B cell (primary cell): ENCODE measurements around the gene MXRA8. TPM values are rescaled to one million over a fixed set of nuclear protein-coding genes. Genes with fewer than 3 reads are reported as not detected.

Experiments
- ATAC-seq: fragments of 200-7000 bp; cut with Tn5 transposase; one replicate; pipeline ENCODE4 v1.10.0; 2021; ENCODE audit warnings: low read depth, mild to moderate bottlenecking, moderate number of reproducible peaks, moderate library complexity
- CTCF ChIA-PET: fragments of 350-600 bp; sonication (Branson Sonifier 250); formaldehyde crosslinking; loops from one replicate; lab custom pipeline; 2021; ENCODE audit warnings: antibody characterized with exemption, inconsistent platforms; lab: Charles Lee
- POLR2A ChIA-PET: fragments of 350-600 bp; sonication (Branson Sonifier 250); formaldehyde crosslinking; loops from one replicate; lab custom pipeline; 2021; ENCODE audit warnings: antibody characterized with exemption; lab: Charles Lee
- DNase-seq: peaks from one replicate; pipeline ENCODE4 v3.0.0; 2013
- H2AFZ ChIP-seq: 2 replicates; pipeline ENCODE4 v1.6.1; 2012; ENCODE audit warnings: mild to moderate bottlenecking, low read depth, low read length; ENCODE audit not compliant: insufficient read depth, poor library complexity, severe bottlenecking
- H3K27ac ChIP-seq, 2 donors: 1 replicate in 1 of 2; 2 replicates in 1 of 2; pipeline ENCODE4 v1.5.1; 2012 to 2013; ENCODE audit warnings: low read length in 2 of 2, mild to moderate bottlenecking in 2 of 2, moderate library complexity in 1 of 2
- H3K27me3 ChIP-seq, 4 experiments: fragments of 200-600 bp in 1 of 4; sonication (generic) in 1 of 4; replicated peaks in 1 of 4; 1 replicate in 2 of 4; 2 replicates in 2 of 4; pipeline versions ENCODE4 v1.6.1 to v1.7.0; 2013 to 2016; ENCODE audit warnings: low read length in 3 of 4, mild to moderate bottlenecking in 2 of 4, mixed read lengths in 1 of 4, moderate library complexity in 1 of 4; ENCODE audit not compliant: insufficient read depth in 4 of 4, control insufficient read depth in 3 of 4; ENCODE audit errors: control extremely low read depth in 1 of 4
- H3K36me3 ChIP-seq, 2 experiments: replicated peaks in 1 of 2; 1 replicate in 1 of 2; 2 replicates in 1 of 2; pipeline versions ENCODE4 v1.6.1 to v1.7.1; 2013; ENCODE audit warnings: low read length in 1 of 2; ENCODE audit not compliant: insufficient read depth in 2 of 2, control insufficient read depth in 1 of 2; ENCODE audit errors: control extremely low read depth in 1 of 2, extremely low read depth in 1 of 2
- H3K4me1 ChIP-seq, 2 donors: fragments of 200-600 bp in 1 of 2; sonication (generic) in 1 of 2; 1 replicate in 1 of 2; 2 replicates in 1 of 2; pipeline versions ENCODE4 v1.5.1 to v1.6.1; 2013 to 2017; ENCODE audit warnings: low read length in 2 of 2; ENCODE audit not compliant: control insufficient read depth in 2 of 2, insufficient read depth in 2 of 2
- H3K4me2 ChIP-seq: replicated peaks from 2 replicates; pipeline ENCODE3; 2012; ENCODE audit warnings: mild to moderate bottlenecking, low read depth, low read length; ENCODE audit not compliant: poor library complexity, severe bottlenecking
- H3K4me3 ChIP-seq, 5 experiments: fragments of 200-600 bp in 1 of 5; sonication (generic) in 1 of 5; 1 replicate in 3 of 5; 2 replicates in 2 of 5; pipeline versions ENCODE4 v1.5.1 to v1.7.0; 2011 to 2016; ENCODE audit warnings: low read length in 4 of 5, mild to moderate bottlenecking in 4 of 5, low read depth in 2 of 5, control low read depth in 1 of 5, moderate library complexity in 1 of 5; ENCODE audit not compliant: insufficient read depth in 1 of 5; ENCODE audit errors: control extremely low read depth in 1 of 5, extremely low read depth in 1 of 5
- H3K79me2 ChIP-seq: fragments of 200-600 bp; sonication (generic); one replicate; pipeline ENCODE4 v1.6.0; 2016; ENCODE audit warnings: low read length; ENCODE audit not compliant: control insufficient read depth, insufficient read depth
- H3K9ac ChIP-seq: fragments of 200-600 bp; sonication (generic); 2 replicates; pipeline ENCODE4 v1.6.1; 2017; ENCODE audit warnings: mild to moderate bottlenecking, low read length, moderate library complexity
- H3K9me3 ChIP-seq, 3 donors: one replicate each; pipeline versions ENCODE4 v1.6.1 to v1.7.1; 2013; ENCODE audit warnings: low read length in 2 of 3; ENCODE audit not compliant: control insufficient read depth in 2 of 3, insufficient read depth in 1 of 3; ENCODE audit errors: control extremely low read depth in 1 of 3
- H4K20me1 ChIP-seq: 2 replicates; pipeline ENCODE4 v1.6.0; 2012; ENCODE audit warnings: mild to moderate bottlenecking, low read length; ENCODE audit not compliant: insufficient read depth, control insufficient read depth, poor library complexity, severe bottlenecking
- H3K27ac Mint-ChIP-seq: one replicate; pipeline ENCODE4 v1.8.0; 2021; ENCODE audit warnings: mixed read lengths
- H3K27me3 Mint-ChIP-seq: one replicate; pipeline ENCODE4 v1.8.0; 2021; ENCODE audit warnings: mixed read lengths
- H3K4me1 Mint-ChIP-seq: one replicate; pipeline ENCODE4 v1.8.0; 2021; ENCODE audit warnings: mixed read lengths
- H3K4me3 Mint-ChIP-seq: one replicate; pipeline ENCODE4 v1.8.0; 2021; ENCODE audit warnings: mixed read lengths
- H3K9me3 Mint-ChIP-seq: one replicate; pipeline ENCODE4 v1.8.0; 2022; ENCODE audit warnings: mixed read lengths; ENCODE audit not compliant: insufficient read depth
- CTCF ChIP-seq: fragments of 200-600 bp; IDR thresholded peaks from one replicate; pipeline ENCODE4 v1.8.0; 2022; ENCODE audit warnings: antibody characterized with exemption, mild to moderate bottlenecking
- EZH2 ChIP-seq: IDR thresholded peaks from 2 replicates; pipeline ENCODE4 v1.6.1; 2012; ENCODE audit warnings: borderline replicate concordance, low read depth, mild to moderate bottlenecking, moderate library complexity, low read length; ENCODE audit not compliant: insufficient read depth, poor library complexity, severe bottlenecking
- WGBS: methylation state at CpG from one replicate; pipeline ENCODE4 v1.1.5; 2013; ENCODE audit warnings: missing lambda C conversion rate; ENCODE audit not compliant: insufficient coverage; 5-methylcytosine and 5-hydroxymethylcytosine counted together
- intact Hi-C: fragments of 100-400 bp; cut with micrococcal nuclease; formaldehyde crosslinking; loops from one replicate; pipeline ENCODE4 v1.10.0; 2022
- polyA plus RNA-seq: library from polyadenylated mRNA; depleted of rRNA; stranded (reverse); fragments of >200 nt; gene quantifications from 2 replicates; pipeline ENCODE4 v1.2.3, GENCODE V29; 2012
- total RNA-seq, 2 donors: library from RNA; stranded (reverse); fragments of 120-200 nt in 1 of 2; gene quantifications; 1 replicate in 1 of 2; 2 replicates in 1 of 2; pipeline versions ENCODE4 v1.2.3 to v1.2.4, GENCODE V29; 2013 to 2022

Gene MXRA8
- total and polyA plus RNA-seq, 2 donors (not counting 1 experiment from before 2014, with no cell fraction given), result 0.10 TPM; not detected in 1

- peak; percentile 0 for ATAC-seq
- no peaks in the 10 kb centered on the region for H3K9me3 Mint-ChIP-seq
- H3K27ac ChIP-seq, result peak overlapping the region in 1 of 2 donors; percentile 41
- POLR2A ChIA-PET, result interaction anchor here (0.5 to 0.6 kb wide), 2 partner anchors 260 to 266 kb away, joined by 4 to 5 read pairs; no protein-coding TSS in a partner anchor
- peak overlapping the region; percentile 99 for H3K4me2 ChIP-seq
- under 1% methylated on average over 83 of the region's 83 CpGs for WGBS
- H2AFZ ChIP-seq, result peak overlapping the region; percentile 69
- peak overlapping the region; percentile 88 for H3K4me3 Mint-ChIP-seq
- intact Hi-C loops, result loop anchor here (5.0 kb wide), 3 partner anchors 75 to 295 kb away; partner anchors contain the start of genes B3GALT6, ISG15 and SDF4
- H3K27ac Mint-ChIP-seq, result peak overlapping the region; percentile 92
- H3K9ac ChIP-seq, result peak overlapping the region; percentile 76
- peaks cover 34 to 47% of the 10 kb centered on the region in 2 donors for H3K4me1 ChIP-seq
- peaks cover 39% of the 10 kb centered on the region for H3K79me2 ChIP-seq
- DNase-seq, result peak; percentile 40
- no peaks in the 10 kb centered on the region for H3K27me3 ChIP-seq
- TF ChIP-seq CTCF (no peak), EZH2 (no peak)
- peaks cover 35% of the 10 kb centered on the region for H3K4me1 Mint-ChIP-seq
- H3K9me3 ChIP-seq, result no peaks in the 10 kb centered on the region
- no peaks in the 10 kb centered on the region for H3K27me3 Mint-ChIP-seq
- H3K36me3 ChIP-seq, result peaks cover 0 to 12% of the 10 kb centered on the region in 2 experiments
- CTCF ChIA-PET, result no interaction called here
- H4K20me1 ChIP-seq, result peaks cover 36% of the 10 kb centered on the region
- peak overlapping the region; percentile 31 to 73 (median 66) for H3K4me3 ChIP-seq
These were observed 51.0 kb downstream of the MXRA8 start for GRCh38 chr1:1307261-1307922.
